SU-DHL-6 (cell line): Measurements from ENCODE around the gene VPS26A.

ENCODE experiments used
- H2AFZ ChIP-seq: fragments of 200-600 bp; sonication (generic); 2 replicates; pipeline ENCODE4 v1.6.1; 2014; ENCODE audit warnings: low read depth, mild to moderate bottlenecking, moderate library complexity, mixed read lengths, antibody characterized with exemption, low read length; ENCODE audit not compliant: severe bottlenecking
- H3F3A ChIP-seq: fragments of 200-600 bp; shearing (Covaris generic); 2 replicates; pipeline ENCODE4 v1.6.0; 2016; ENCODE audit warnings: antibody characterized with exemption, mild to moderate bottlenecking; ENCODE audit not compliant: insufficient read depth
- H3K27ac ChIP-seq: fragments of 200-600 bp; sonication (generic); 2 replicates; pipeline ENCODE4 v1.5.1; 2016; ENCODE audit warnings: low read depth, mild to moderate bottlenecking, low read length, moderate library complexity, mixed read lengths
- H3K27me3 ChIP-seq: fragments of 200-600 bp; sonication (generic), shearing (Covaris generic); 2 replicates; pipeline ENCODE4 v1.6.0; 2014; ENCODE audit warnings: mild to moderate bottlenecking, low read length
- H3K36me3 ChIP-seq: fragments of 200-600 bp; sonication (generic); 2 replicates; pipeline ENCODE4 v1.6.1; 2014; ENCODE audit warnings: mild to moderate bottlenecking, low read length, mixed read lengths
- H3K4me2 ChIP-seq: fragments of 300-600, 200-600 bp; shearing (Covaris generic), sonication (generic); 2 replicates; pipeline ENCODE4 v1.6.0; 2014; ENCODE audit warnings: low read length, low read depth, mild to moderate bottlenecking; ENCODE audit not compliant: poor library complexity, severe bottlenecking
- H3K4me3 ChIP-seq: fragments of 200-600 bp; sonication (generic); 2 replicates; pipeline ENCODE4 v1.5.1; 2014; ENCODE audit warnings: antibody characterized with exemption, low read length, mild to moderate bottlenecking, mixed read lengths; ENCODE audit not compliant: insufficient read depth, poor library complexity, severe bottlenecking
- H3K79me2 ChIP-seq: fragments of 200-600 bp; sonication (generic); 2 replicates; pipeline ENCODE4 v1.6.1; 2014; ENCODE audit warnings: mild to moderate bottlenecking, low read length, moderate library complexity; ENCODE audit not compliant: insufficient read depth
- H3K9ac ChIP-seq: fragments of 200-600 bp; sonication (generic); 2 replicates; pipeline ENCODE4 v1.7.0; 2014; ENCODE audit warnings: mild to moderate bottlenecking, low read length
- H3K9me2 ChIP-seq: fragments of 200-600 bp; sonication (generic); replicated peaks from 2 replicates; pipeline ENCODE4 v1.6.1; 2014; ENCODE audit warnings: low read length; ENCODE audit not compliant: insufficient read depth
- H3K9me3 ChIP-seq: fragments of 200-600 bp; sonication (generic); 2 replicates; pipeline ENCODE4 v1.6.1; 2014; ENCODE audit warnings: low read length, mixed read lengths; ENCODE audit not compliant: insufficient read depth
- H4K20me1 ChIP-seq: fragments of 200-600 bp; sonication (generic); 2 replicates; pipeline ENCODE4 v1.6.1; 2014; ENCODE audit warnings: low read depth, mild to moderate bottlenecking, antibody characterized with exemption, low read length, moderate library complexity, mixed read lengths
- CTCF ChIP-seq: fragments of 200-600 bp; sonication (generic); IDR thresholded peaks from one replicate; pipeline ENCODE4 v1.5.1; 2017; ENCODE audit warnings: antibody characterized with exemption, mild to moderate bottlenecking, low read length, moderate library complexity; ENCODE audit not compliant: insufficient read depth, poor library complexity, severe bottlenecking
- EZH2phosphoT487 ChIP-seq: fragments of 200-600 bp; sonication (generic), shearing (Covaris generic); conservative IDR thresholded peaks from 2 replicates; pipeline ENCODE4 v1.6.1; 2018; ENCODE audit warnings: mild to moderate bottlenecking, antibody characterized with exemption, low read length, moderate library complexity, mixed read lengths

The VPS26A gene

DNA sequence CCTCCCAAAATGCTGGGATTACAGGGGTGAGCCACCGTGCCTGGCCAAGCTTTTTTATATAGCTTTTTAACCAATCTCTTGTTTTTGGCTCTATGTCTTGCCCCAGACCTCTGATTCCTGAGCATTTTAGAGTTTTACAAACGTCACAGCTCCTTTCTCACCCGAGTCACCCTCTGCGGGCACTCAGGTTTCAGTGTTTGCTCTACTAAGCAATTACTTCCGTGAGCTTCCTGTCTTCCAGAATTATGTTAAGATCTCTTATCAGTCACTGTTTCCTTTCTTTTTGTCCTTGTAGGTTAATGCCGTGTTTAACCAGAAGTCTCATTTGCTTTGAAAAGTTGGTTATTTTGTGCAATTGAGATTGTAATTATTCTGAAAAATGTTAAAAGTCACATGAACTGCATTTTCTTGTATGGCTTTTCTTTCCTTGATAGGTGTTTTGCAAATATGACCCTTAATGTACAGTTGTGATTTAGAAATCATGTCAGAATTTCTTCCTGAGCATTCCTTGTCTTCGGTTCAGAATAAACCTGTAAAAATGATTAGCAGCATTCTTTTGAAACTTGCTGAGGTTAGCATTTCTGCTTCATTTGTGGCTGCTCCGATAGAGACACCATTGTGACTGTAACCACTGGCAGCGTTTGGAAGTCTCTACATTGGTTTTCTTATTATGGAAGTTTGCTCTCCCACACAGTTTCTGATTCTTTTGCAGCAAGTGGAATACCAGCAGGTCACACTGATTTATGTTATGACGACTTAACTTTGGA, 91.6 kb downstream of the VPS26A start:
- no peaks in the 10 kb centered on the region for H3K27me3 ChIP-seq
- H3K9ac ChIP-seq = no peak overlapping the region
- H3K4me2 ChIP-seq = no peak overlapping the region
- no peaks in the 10 kb centered on the region for H3K79me2 ChIP-seq
- H4K20me1 ChIP-seq = no peaks in the 10 kb centered on the region
- H3K9me3 ChIP-seq = no peaks in the 10 kb centered on the region
- H3K4me3 ChIP-seq = no peak overlapping the region
- H3F3A ChIP-seq = no peaks in the 10 kb centered on the region
- no peak overlapping the region for H3K27ac ChIP-seq
- no peak for TF ChIP-seq EZH2phosphoT487
- no peaks in the 10 kb centered on the region for H3K9me2 ChIP-seq
- no peak overlapping the region for H2AFZ ChIP-seq
- H3K36me3 ChIP-seq = no peaks in the 10 kb centered on the region

DNA sequence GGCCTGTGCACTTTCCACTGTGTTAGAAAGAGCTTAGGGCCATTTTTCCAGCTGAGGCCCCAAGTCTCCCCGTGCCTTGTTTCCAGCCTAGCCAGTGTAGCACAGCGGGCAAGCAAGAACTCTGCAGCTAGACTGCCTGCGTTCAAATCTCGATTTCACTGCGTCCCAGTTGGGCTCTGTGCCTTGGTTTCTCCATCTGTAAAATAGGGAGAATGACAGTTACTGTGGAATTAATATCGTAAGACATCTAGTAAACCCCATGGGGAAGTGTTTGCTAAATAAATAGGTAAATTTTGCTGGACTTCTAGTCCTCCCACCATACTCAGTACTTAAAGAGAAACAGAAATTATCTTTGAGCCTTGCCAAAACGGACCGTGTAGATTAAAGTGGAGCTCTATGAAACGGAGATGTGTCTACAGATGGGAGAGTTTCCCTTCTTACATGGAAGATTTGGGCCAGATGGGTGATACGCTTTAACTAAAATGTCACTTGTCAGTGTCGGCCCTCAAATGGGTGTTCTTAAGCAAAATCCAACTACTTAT, 92.7 kb downstream of the VPS26A start:
- Histone ChIP-seq H3K4me3 (no peak overlapping the region), H3K79me2 (no peaks in the 10 kb centered on the region), H3K36me3 (no peaks in the 10 kb centered on the region), H3F3A (no peaks in the 10 kb centered on the region), H3K9me2 (no peaks in the 10 kb centered on the region), H3K27me3 (no peaks in the 10 kb centered on the region), H3K9ac (no peak overlapping the region), H3K27ac (no peak overlapping the region), H3K9me3 (no peaks in the 10 kb centered on the region), H4K20me1 (no peaks in the 10 kb centered on the region), H3K4me2 (no peak overlapping the region), H2AFZ (no peak overlapping the region)
- TF ChIP-seq EZH2phosphoT487 = no peak
- no peak for TF ChIP-seq CTCF

DNA sequence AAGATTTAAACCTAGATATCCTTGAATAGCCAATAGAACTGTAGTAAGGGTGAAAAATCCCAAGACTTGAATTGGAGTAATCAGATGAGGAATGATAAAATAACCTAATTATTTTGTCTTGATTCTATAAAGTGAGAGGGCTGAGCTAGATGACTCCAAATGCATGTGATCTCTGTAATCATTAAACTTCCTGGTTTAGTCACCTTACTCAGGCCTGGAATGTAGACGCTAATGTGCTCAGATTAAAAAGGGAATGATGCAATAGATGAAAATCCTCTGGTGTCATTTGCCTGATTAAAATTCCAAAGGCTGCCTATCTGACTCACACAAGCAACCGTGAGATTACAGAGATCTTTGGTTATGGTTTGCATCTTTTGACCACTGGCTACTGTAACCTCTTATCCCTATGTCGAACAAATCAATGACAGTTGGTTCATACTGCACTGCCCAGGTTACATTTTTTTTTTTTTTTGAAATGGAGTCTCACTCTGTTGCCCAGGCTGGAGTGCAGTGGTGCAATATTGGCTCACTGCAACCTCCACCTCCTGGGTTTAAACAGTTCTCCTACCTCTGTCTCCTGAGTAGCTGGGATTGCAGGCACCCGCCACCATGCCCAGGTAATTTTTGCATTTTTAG, 93.3 kb downstream of the VPS26A start:
- TF ChIP-seq CTCF = no peak
- no peak for TF ChIP-seq EZH2phosphoT487
- Histone ChIP-seq H3K27ac (no peak overlapping the region), H3K9ac (no peak overlapping the region), H3K4me2 (no peak overlapping the region), H3K4me3 (no peak overlapping the region), H3F3A (no peaks in the 10 kb centered on the region), H4K20me1 (no peaks in the 10 kb centered on the region), H3K27me3 (no peaks in the 10 kb centered on the region), H2AFZ (no peak overlapping the region), H3K9me3 (no peaks in the 10 kb centered on the region), H3K9me2 (no peaks in the 10 kb centered on the region), H3K79me2 (no peaks in the 10 kb centered on the region), H3K36me3 (no peaks in the 10 kb centered on the region)

GRCh38 chr10:69218831-69219230, 94.9 kb downstream of the VPS26A start:
- no peaks in the 10 kb centered on the region for H3K9me2 ChIP-seq
- no peak overlapping the region for H3K9ac ChIP-seq
- H3K9me3 ChIP-seq = no peaks in the 10 kb centered on the region
- H3K4me3 ChIP-seq = no peak overlapping the region
- no peak overlapping the region for H3K27ac ChIP-seq
- H3F3A ChIP-seq = no peaks in the 10 kb centered on the region
- H3K79me2 ChIP-seq = no peaks in the 10 kb centered on the region
- no peaks in the 10 kb centered on the region for H3K27me3 ChIP-seq
- no peak for TF ChIP-seq CTCF
- no peaks in the 10 kb centered on the region for H3K36me3 ChIP-seq
- no peak overlapping the region for H2AFZ ChIP-seq
- H3K4me2 ChIP-seq = no peak overlapping the region
- H4K20me1 ChIP-seq = no peaks in the 10 kb centered on the region
